Neural progenitor cell (in vitro differentiated cells): ENCODE measurements around the gene BRD2.

Experiments
- CTCF ChIP-seq: fragments of 200-600 bp; sonication (generic); IDR thresholded peaks from 2 replicates; pipeline ENCODE4 v1.5.1; 2017; ENCODE audit warnings: antibody characterized with exemption, mild to moderate bottlenecking
- EZH2 ChIP-seq: fragments of 200-600 bp; sonication (generic); IDR thresholded peaks from 2 replicates; pipeline ENCODE4 v1.6.1; 2017; ENCODE audit warnings: antibody characterized with exemption, mild to moderate bottlenecking, moderate library complexity
- EZH2phosphoT487 ChIP-seq: fragments of 200-600 bp; sonication (generic); IDR thresholded peaks from 2 replicates; pipeline ENCODE4 v1.6.1; 2017; ENCODE audit warnings: antibody characterized with exemption

GRCh38 chr6:32968867-32969684, 682 bp downstream of the BRD2 start:
- TF ChIP-seq CTCF, result peak; percentile 25
- no peak for TF ChIP-seq EZH2
- no peak for TF ChIP-seq EZH2phosphoT487
